ENCODE data around the gene AGL. TPM values are rescaled to one million over a fixed set of nuclear protein-coding genes. Genes with fewer than 3 reads are reported as not detected.
"Not testable (repeated sequence)": the region's sequence is repeated elsewhere in the genome, so short reads cannot be mapped to it uniquely, and the experiment has no call there.

The AGL gene
- total RNA-seq, 1 donor from 2014 or later: 17.5 TPM

- no peak for DNase-seq (ENCODE audit: low spot score)
Observed at GRCh38 chr1:99850459-99851291, 514 bp downstream of the AGL start.

- DNase-seq (ENCODE audit: low spot score): no peak
Observed at GRCh38 chr1:99851850-99852454, 1.8 kb downstream of the AGL start.

GRCh38 chr1:99852648-99853047, 2.5 kb downstream of the AGL start:
- no peak for DNase-seq (ENCODE audit: low spot score)

GRCh38 chr1:99855914-99856450, 5.8 kb downstream of the AGL start:
- DNase-seq (ENCODE audit: low spot score): no peak

GRCh38 chr1:99857041-99857440, 6.9 kb downstream of the AGL start:
- DNase-seq (ENCODE audit: low spot score): not testable (repeated sequence)

GRCh38 chr1:99858286-99858685, 8.1 kb downstream of the AGL start:
- DNase-seq (ENCODE audit: low spot score): no peak

GRCh38 chr1:99858881-99859280, 8.7 kb downstream of the AGL start:
- no peak for DNase-seq (ENCODE audit: low spot score)

- DNase-seq (ENCODE audit: low spot score): no peak
Observed at GRCh38 chr1:99860703-99861102, 10.5 kb downstream of the AGL start.

- no peak for DNase-seq (ENCODE audit: low spot score)
Observed at GRCh38 chr1:99867682-99868081, 17.5 kb downstream of the AGL start.

- DNase-seq (ENCODE audit: low spot score): no peak
Observed at GRCh38 chr1:99869304-99869703, 19.1 kb downstream of the AGL start.

- DNase-seq (ENCODE audit: low spot score): no peak
Observed at GRCh38 chr1:99869723-99870122, 19.6 kb downstream of the AGL start.

GRCh38 chr1:99872063-99872462, 21.9 kb downstream of the AGL start:
- no peak for DNase-seq (ENCODE audit: low spot score)

GRCh38 chr1:99877568-99877967, 27.4 kb downstream of the AGL start:
- DNase-seq (ENCODE audit: low spot score): no peak

- no peak for DNase-seq (ENCODE audit: low spot score)
Observed at GRCh38 chr1:99886179-99886578, 36.0 kb downstream of the AGL start.

GRCh38 chr1:99886841-99887240, 36.7 kb downstream of the AGL start:
- no peak for DNase-seq (ENCODE audit: low spot score)

- no peak for DNase-seq (ENCODE audit: low spot score)
Observed at GRCh38 chr1:99887890-99888289, 37.7 kb downstream of the AGL start.

- DNase-seq (ENCODE audit: low spot score): no peak
Observed at GRCh38 chr1:99891997-99892396, 41.8 kb downstream of the AGL start.

- DNase-seq (ENCODE audit: low spot score): not testable (repeated sequence)
Observed at GRCh38 chr1:99903278-99903677, 53.1 kb downstream of the AGL start.

- no peak for DNase-seq (ENCODE audit: low spot score)
Observed at GRCh38 chr1:99906535-99906934, 56.4 kb downstream of the AGL start.

- no peak for DNase-seq (ENCODE audit: low spot score)
Observed at GRCh38 chr1:99917214-99917613, 67.1 kb downstream of the AGL start.

- DNase-seq (ENCODE audit: low spot score): no peak
Observed at GRCh38 chr1:99919220-99919619, 69.1 kb downstream of the AGL start.

- no peak for DNase-seq (ENCODE audit: low spot score)
Observed at GRCh38 chr1:99934801-99935200, 84.6 kb downstream of the AGL start.

GRCh38 chr1:99935534-99935933, 85.4 kb downstream of the AGL start:
- DNase-seq (ENCODE audit: low spot score): no peak

Measured in mesenteric fat pad (tissue), 1 donor.